ENCODE data around the gene SHROOM2. TPM values are rescaled to one million over a fixed set of nuclear protein-coding genes. Genes with fewer than 3 reads are reported as not detected.
"Not testable (repeated sequence)": the region's sequence is repeated elsewhere in the genome, so short reads cannot be mapped to it uniquely, and the experiment has no call there.

The SHROOM2 gene
- total RNA-seq, 1 experiment from 2014 or later: 1.2 TPM

DNA sequence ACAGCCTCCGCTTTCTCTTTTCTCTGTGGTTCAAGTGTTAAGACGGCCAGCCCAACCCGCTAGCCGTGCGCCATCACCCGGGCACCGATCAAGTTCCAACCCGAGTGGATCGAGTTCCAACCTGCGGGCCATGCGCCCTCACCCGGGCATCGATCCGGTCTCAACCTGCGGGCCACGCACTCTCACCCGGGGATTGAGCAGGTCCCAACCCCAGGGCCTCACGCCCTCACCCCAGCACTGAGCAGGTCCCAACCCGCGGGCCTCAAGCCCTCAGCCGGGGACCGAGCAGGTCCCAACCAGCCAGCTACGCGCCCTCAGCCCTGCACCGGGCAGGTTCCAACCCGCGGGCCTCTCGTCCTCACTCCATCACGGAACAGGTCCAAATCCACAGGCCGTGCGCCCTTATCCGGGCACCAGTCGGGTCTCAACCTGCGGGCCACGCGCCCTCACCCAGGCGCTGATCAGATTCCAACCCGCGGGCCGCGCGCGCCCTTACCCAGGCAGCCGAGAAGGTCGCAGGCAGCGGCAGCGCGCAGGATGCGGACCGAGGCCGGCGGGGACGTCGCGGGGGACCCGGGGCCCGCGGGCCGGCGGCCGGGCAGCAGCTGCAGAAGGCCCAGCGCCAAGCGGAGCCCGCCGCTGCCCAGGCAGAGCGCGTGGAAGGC is 21.0 kb upstream of the SHROOM2 start:
- ChIA-PET POLR2A (interaction anchor here (0.6 kb wide), 1 partner anchor 24 kb away, joined by 3 read pairs; no protein-coding TSS in a partner anchor), CTCF (no interaction called here)
- Mint-ChIP-seq H3K36me3 (ENCODE audit: insufficient read depth, unreplicated experiment) (no peaks in the 10 kb centered on the region), H3K9me3 (ENCODE audit: unreplicated experiment) (no peaks in the 10 kb centered on the region), H3K4me3 (ENCODE audit: unreplicated experiment) (no peak overlapping the region), H3K27me3 (ENCODE audit: insufficient read depth, unreplicated experiment) (no peaks in the 10 kb centered on the region), H3K4me1 (ENCODE audit: insufficient read depth, unreplicated experiment) (no peaks in the 10 kb centered on the region), H3K27ac (ENCODE audit: low read depth, unreplicated experiment) (no peak overlapping the region)
- intact Hi-C loops (cut with micrococcal nuclease): no loop called here
- TF ChIP-seq, protein P1, sequence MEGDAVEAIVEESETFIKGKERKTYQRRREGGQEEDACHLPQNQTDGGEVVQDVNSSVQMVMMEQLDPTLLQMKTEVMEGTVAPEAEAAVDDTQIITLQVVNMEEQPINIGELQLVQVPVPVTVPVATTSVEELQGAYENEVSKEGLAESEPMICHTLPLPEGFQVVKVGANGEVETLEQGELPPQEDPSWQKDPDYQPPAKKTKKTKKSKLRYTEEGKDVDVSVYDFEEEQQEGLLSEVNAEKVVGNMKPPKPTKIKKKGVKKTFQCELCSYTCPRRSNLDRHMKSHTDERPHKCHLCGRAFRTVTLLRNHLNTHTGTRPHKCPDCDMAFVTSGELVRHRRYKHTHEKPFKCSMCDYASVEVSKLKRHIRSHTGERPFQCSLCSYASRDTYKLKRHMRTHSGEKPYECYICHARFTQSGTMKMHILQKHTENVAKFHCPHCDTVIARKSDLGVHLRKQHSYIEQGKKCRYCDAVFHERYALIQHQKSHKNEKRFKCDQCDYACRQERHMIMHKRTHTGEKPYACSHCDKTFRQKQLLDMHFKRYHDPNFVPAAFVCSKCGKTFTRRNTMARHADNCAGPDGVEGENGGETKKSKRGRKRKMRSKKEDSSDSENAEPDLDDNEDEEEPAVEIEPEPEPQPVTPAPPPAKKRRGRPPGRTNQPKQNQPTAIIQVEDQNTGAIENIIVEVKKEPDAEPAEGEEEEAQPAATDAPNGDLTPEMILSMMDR (IDR thresholded peaks at IDR 0.05; ENCODE audit: unreplicated experiment): no peak
- no peak for DNase-seq (ENCODE audit: unreplicated experiment)
- BruUV-seq (replicated peaks): no TSS peak

DNA sequence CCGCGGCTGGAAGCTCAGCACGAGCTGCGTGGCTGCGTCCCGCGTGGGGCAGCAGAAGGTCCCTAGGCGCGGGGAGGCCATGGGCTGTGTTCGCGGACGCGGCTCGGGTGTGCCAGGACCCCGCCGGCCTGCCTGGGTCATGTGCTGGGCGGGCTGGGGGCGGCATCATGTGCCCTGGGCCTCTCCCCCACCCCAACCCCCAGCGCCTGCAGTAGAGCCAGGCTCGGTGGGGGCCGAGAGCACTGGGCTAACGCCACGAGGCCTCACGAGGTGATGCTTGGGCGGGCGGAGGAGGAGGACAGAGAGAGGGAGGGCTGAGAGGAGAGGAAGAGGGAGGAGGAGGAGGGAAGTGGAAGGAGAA is 20.5 kb upstream of the SHROOM2 start, which contains the start of gene GPR143:
Gene GPR143 (minus strand): TSS at position 111 of the 361 bp plus-strand sequence. CDS start 30 bp downstream, at position 81.
- Mint-ChIP-seq H3K36me3 (ENCODE audit: insufficient read depth, unreplicated experiment) (no peaks in the 10 kb centered on the region), H3K27ac (ENCODE audit: low read depth, unreplicated experiment) (no peak within 1 kb of the TSS), H3K4me3 (ENCODE audit: unreplicated experiment) (no peak within 1 kb of the TSS), H3K4me1 (ENCODE audit: insufficient read depth, unreplicated experiment) (no peaks in the 10 kb centered on the region), H3K9me3 (ENCODE audit: unreplicated experiment) (no peaks in the 10 kb centered on the region), H3K27me3 (ENCODE audit: insufficient read depth, unreplicated experiment) (no peaks in the 10 kb centered on the region)
- no TSS peak for BruUV-seq (replicated peaks)
- TF ChIP-seq, protein P1 (IDR thresholded peaks at IDR 0.05; ENCODE audit: unreplicated experiment): no peak
- no peak for DNase-seq (ENCODE audit: unreplicated experiment)
- POLR2A ChIA-PET: interaction anchor here (0.6 kb wide), 1 partner anchor 25 kb away, joined by 3 read pairs; no protein-coding TSS in a partner anchor
- CTCF ChIA-PET: no interaction called here
- intact Hi-C loops (cut with micrococcal nuclease): no loop called here

DNA sequence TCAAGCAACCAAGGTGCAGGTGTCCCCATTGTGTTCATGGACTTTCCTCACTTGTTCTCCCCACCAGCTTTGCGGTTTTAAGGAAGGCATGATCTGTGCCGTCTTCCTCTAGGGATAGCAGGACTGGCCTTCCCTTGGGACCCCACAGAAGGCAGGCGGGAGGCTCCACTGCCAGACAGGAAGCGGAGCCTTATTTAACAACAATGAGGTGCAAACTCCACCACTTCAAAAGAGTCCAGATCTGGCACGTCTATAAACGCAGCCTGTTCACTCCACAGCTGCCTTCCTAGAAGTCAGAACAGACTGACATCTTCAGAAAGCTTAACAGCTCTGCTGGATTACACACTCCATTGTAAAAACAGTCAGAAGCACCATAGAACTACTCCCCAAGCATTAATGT is 18.9 kb upstream of the SHROOM2 start:
- CTCF ChIA-PET: no interaction called here

DNA sequence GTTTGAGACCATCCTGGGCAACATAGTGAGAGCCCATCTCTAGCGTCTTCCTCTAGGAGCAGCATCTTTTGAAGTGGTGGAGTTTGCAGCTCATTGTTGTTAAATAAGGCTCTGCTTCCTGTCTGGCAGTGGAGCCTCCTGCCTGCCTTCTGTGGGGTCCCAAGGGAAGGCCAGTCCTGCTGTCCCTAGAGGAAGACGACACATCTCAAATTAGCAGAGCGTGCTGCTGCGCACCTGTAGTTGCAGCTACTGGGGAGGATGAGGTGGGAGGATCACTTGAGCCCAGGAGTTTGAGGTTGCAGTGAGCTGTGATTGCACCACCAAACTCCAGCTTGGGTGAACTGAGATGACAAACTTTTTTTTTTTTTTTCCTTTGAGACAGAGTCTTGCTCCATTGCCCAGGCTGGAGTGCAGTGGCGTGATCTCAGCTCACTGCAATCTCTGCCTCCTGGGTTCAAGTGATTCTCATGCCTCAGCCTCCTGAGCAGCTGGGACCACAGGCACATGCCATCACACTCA is 17.8 kb upstream of the SHROOM2 start:
- H3K9me3 Mint-ChIP-seq (ENCODE audit: unreplicated experiment); intact Hi-C loops (cut with micrococcal nuclease); H3K4me1 Mint-ChIP-seq (ENCODE audit: insufficient read depth, unreplicated experiment); H3K36me3 Mint-ChIP-seq (ENCODE audit: insufficient read depth, unreplicated experiment); POLR2A ChIA-PET; DNase-seq (ENCODE audit: unreplicated experiment); H3K4me3 Mint-ChIP-seq (ENCODE audit: unreplicated experiment); H3K27me3 Mint-ChIP-seq (ENCODE audit: insufficient read depth, unreplicated experiment); BruUV-seq (replicated peaks); H3K27ac Mint-ChIP-seq (ENCODE audit: low read depth, unreplicated experiment): not testable (repeated sequence)
- CTCF ChIA-PET: interaction anchor here (0.7 kb wide), 1 partner anchor 11 kb away, joined by 3 read pairs; no protein-coding TSS in a partner anchor

More for the DNA sequence above, 18.9 kb upstream of the SHROOM2 start:
- intact Hi-C loops (cut with micrococcal nuclease): no loop called here
- POLR2A ChIA-PET: interaction anchor here (0.7 kb wide), 1 partner anchor 1007 kb away, joined by 5 read pairs; no protein-coding TSS in a partner anchor
- TF ChIP-seq, protein P1 (IDR thresholded peaks at IDR 0.05; ENCODE audit: unreplicated experiment): no peak
- BruUV-seq (replicated peaks): no TSS peak
- Mint-ChIP-seq H3K36me3 (ENCODE audit: insufficient read depth, unreplicated experiment) (no peaks in the 10 kb centered on the region), H3K4me3 (ENCODE audit: unreplicated experiment) (no peak overlapping the region), H3K4me1 (ENCODE audit: insufficient read depth, unreplicated experiment) (no peaks in the 10 kb centered on the region), H3K9me3 (ENCODE audit: unreplicated experiment) (no peaks in the 10 kb centered on the region), H3K27me3 (ENCODE audit: insufficient read depth, unreplicated experiment) (no peaks in the 10 kb centered on the region), H3K27ac (ENCODE audit: low read depth, unreplicated experiment) (no peak overlapping the region)
- no peak for DNase-seq (ENCODE audit: unreplicated experiment)

Measured in MCF 10A (cell line).